CD4-positive, alpha-beta T cell (primary cell): ENCODE data around the gene JPH4. TPM values are rescaled to one million over a fixed set of nuclear protein-coding genes. Genes with fewer than 3 reads are reported as not detected.

Experiments
- ATAC-seq: fragments of 200-7000 bp; cut with Tn5 transposase; one replicate; pipeline ENCODE4 v1.10.0; 2022; ENCODE audit warnings: mild to moderate bottlenecking; ENCODE audit not compliant: poor library complexity
- CTCF ChIA-PET: fragments of 350-600 bp; sonication (Branson Sonifier 250); formaldehyde crosslinking; loops from one replicate; lab custom pipeline; 2021; ENCODE audit warnings: antibody characterized with exemption, inconsistent platforms; lab: Charles Lee
- POLR2A ChIA-PET: fragments of 350-600 bp; sonication (Branson Sonifier 250); formaldehyde crosslinking; loops from one replicate; lab custom pipeline; 2021; ENCODE audit warnings: antibody characterized with exemption, inconsistent platforms; lab: Charles Lee
- DNase-seq, 14 experiments: peaks; one replicate each; pipeline ENCODE4 v3.0.0-alpha.2; 2013 to 2020; ENCODE audit warnings: mixed read lengths in 2 of 14
- H3K27ac ChIP-seq, 2 donors: one replicate each; pipeline versions ENCODE4 v1.5.1 to v1.7.0; 2013; ENCODE audit warnings: low read length in 2 of 2, low read depth in 1 of 2, mild to moderate bottlenecking in 1 of 2
- H3K27me3 ChIP-seq, 2 experiments: 1 replicate in 1 of 2; 2 replicates in 1 of 2; pipeline versions ENCODE4 v1.6.1 to v1.7.0; 2013; ENCODE audit warnings: low read length in 2 of 2, control low read depth in 1 of 2, mild to moderate bottlenecking in 1 of 2, moderate library complexity in 1 of 2; ENCODE audit not compliant: insufficient read depth in 2 of 2, control insufficient read depth in 1 of 2
- H3K36me3 ChIP-seq: one replicate; pipeline ENCODE4 v1.6.1; 2013; ENCODE audit warnings: low read length, control low read depth; ENCODE audit not compliant: insufficient read depth
- H3K4me1 ChIP-seq: one replicate; pipeline ENCODE4 v1.6.1; 2013; ENCODE audit warnings: low read length, control low read depth; ENCODE audit not compliant: insufficient read depth
- H3K4me3 ChIP-seq: one replicate; pipeline ENCODE4 v1.5.1; 2013; ENCODE audit warnings: mild to moderate bottlenecking, low read length, moderate library complexity
- H3K9me3 ChIP-seq, 2 experiments: 1 replicate in 1 of 2; 2 replicates in 1 of 2; pipeline versions ENCODE4 v1.6.1 to v1.7.0; 2013; ENCODE audit warnings: low read length in 2 of 2, mild to moderate bottlenecking in 2 of 2, control low read depth in 1 of 2, moderate library complexity in 1 of 2; ENCODE audit not compliant: control insufficient read depth in 1 of 2, insufficient read depth in 1 of 2
- H3K27ac Mint-ChIP-seq: one replicate; pipeline ENCODE4 v1.8.0; 2020; ENCODE audit warnings: mixed read lengths
- H3K27me3 Mint-ChIP-seq: one replicate; pipeline ENCODE4 v1.8.0; 2021; ENCODE audit warnings: mixed read lengths
- H3K36me3 Mint-ChIP-seq: one replicate; pipeline ENCODE4 v1.8.0; 2021; ENCODE audit warnings: low read depth, mixed read lengths
- H3K4me1 Mint-ChIP-seq: one replicate; pipeline ENCODE4 v1.8.0; 2021; ENCODE audit warnings: low read depth, mixed read lengths
- H3K4me3 Mint-ChIP-seq: one replicate; pipeline ENCODE4 v1.8.0; 2020; ENCODE audit warnings: mild to moderate bottlenecking, mixed read lengths
- H3K9me3 Mint-ChIP-seq: one replicate; pipeline ENCODE4 v1.8.0; 2020; ENCODE audit warnings: mixed read lengths
- CTCF ChIP-seq: fragments of 200-600 bp; IDR thresholded peaks from one replicate; pipeline ENCODE4 v1.8.0; 2022; ENCODE audit warnings: antibody characterized with exemption, mild to moderate bottlenecking
- intact Hi-C, 2 experiments: fragments of 100-400 bp; cut with DNase I in 1 of 2; cut with micrococcal nuclease in 1 of 2; formaldehyde crosslinking; loops; one replicate each; pipeline versions ENCODE4 v1.15.1 to v1.9.0; 2023 to 2025; cut with DNase I, micrococcal nuclease
- total RNA-seq, 174 experiments: library from RNA in 2 of 174; stranded (reverse) in 2 of 174; gene quantifications; one replicate each; pipeline ENCODE4 v1.2.3 and lab custom pipeline; 2021 to 2026

The JPH4 gene
- total RNA-seq, 2 experiments from 2014 or later, result not detected

DNA sequence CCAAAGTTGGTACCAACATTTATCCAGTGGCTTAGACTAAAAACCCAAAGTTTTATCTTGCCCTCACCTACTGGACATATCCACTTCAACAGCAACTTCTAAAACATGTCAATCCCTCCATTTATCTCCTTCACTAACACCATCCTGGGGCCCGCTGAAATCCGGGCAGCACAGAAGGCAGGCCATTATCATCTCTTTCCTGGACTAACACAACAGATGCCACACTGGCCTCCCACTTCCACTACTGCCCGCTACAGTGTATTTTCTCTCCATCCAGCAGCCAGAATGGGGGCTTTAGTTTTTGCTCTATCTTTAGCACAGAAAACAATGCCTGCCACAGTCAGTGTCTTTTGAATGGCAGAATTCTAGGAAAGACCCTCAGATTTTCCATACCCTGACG is 42.6 kb downstream of the JPH4 start:
- ATAC-seq (no peak), DNase-seq (no peak)
- Mint-ChIP-seq H3K4me1 (peaks cover 3% of the 10 kb centered on the region), H3K9me3 (no peaks in the 10 kb centered on the region), H3K4me3 (no peak overlapping the region), H3K27ac (no peak overlapping the region), H3K36me3 (no peaks in the 10 kb centered on the region), H3K27me3 (peaks cover 5% of the 10 kb centered on the region)
- Histone ChIP-seq H3K4me1 (peaks cover 4% of the 10 kb centered on the region), H3K27ac (no peak overlapping the region), H3K9me3 (no peaks in the 10 kb centered on the region), H3K4me3 (no peak overlapping the region), H3K27me3 (no peaks in the 10 kb centered on the region), H3K36me3 (no peaks in the 10 kb centered on the region)
- POLR2A ChIA-PET, result interaction anchor here (0.8 kb wide), 1 partner anchor 248 kb away, joined by 5 read pairs; no protein-coding TSS in a partner anchor
- CTCF ChIA-PET, result interaction anchor here (1.6 kb wide), 1 partner anchor 57 kb away, joined by 3 read pairs; no protein-coding TSS in a partner anchor
- intact Hi-C loops, result no loop called here
- no peak for TF ChIP-seq CTCF

DNA sequence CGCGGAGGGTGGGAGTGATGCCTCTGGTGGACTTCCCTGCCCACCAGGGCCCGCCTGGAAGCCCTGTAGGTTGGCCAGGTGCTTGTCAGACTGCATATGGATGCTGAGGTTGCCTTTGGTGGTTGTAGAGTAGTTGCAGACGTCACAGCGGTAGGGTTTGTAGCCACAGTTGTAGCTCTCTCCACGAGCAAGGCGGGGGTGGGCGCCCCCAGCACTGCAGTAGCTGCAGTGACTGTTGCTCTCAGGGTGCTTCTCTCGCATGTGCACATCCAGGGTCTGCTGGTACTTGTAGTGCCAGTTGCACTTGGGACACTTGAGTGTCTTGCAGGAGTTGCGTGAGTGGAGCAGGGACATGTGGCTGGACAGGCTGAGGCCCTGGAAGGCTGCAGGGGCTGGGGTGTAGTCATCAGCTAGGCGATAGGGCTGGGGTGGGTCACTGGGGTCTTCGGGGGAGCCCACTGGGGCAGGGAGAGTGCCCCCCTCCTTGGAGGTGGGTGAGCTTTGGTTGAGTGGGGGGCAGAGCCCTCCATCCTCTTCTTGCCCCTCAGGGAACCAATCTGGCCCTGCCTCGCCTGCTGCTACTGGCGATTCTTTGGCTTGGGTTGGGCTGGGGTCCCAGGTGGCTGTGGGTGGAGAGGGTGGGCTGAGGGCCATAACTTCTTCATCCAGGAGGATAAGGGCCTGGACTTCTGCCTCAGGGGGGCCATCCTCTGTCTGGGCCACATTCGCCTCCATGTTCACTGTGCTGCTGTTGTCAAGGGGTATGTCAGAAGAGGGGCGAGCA is 44.7 kb downstream of the JPH4 start:
- Mint-ChIP-seq H3K9me3 (no peaks in the 10 kb centered on the region), H3K27ac (no peak overlapping the region), H3K4me1 (peaks cover 10% of the 10 kb centered on the region), H3K4me3 (no peak overlapping the region), H3K27me3 (no peaks in the 10 kb centered on the region), H3K36me3 (no peaks in the 10 kb centered on the region)
- H3K4me1 ChIP-seq, result no peaks in the 10 kb centered on the region
- H3K27ac ChIP-seq, result no peak overlapping the region
- POLR2A ChIA-PET, result no interaction called here
- no peaks in the 10 kb centered on the region for H3K36me3 ChIP-seq
- CTCF ChIA-PET, result no interaction called here
- no peak for TF ChIP-seq CTCF
- ATAC-seq (no peak), DNase-seq (no peak)
- no peaks in the 10 kb centered on the region for H3K9me3 ChIP-seq
- no peaks in the 10 kb centered on the region for H3K27me3 ChIP-seq
- no peak overlapping the region for H3K4me3 ChIP-seq
- intact Hi-C loops, result no loop called here

DNA sequence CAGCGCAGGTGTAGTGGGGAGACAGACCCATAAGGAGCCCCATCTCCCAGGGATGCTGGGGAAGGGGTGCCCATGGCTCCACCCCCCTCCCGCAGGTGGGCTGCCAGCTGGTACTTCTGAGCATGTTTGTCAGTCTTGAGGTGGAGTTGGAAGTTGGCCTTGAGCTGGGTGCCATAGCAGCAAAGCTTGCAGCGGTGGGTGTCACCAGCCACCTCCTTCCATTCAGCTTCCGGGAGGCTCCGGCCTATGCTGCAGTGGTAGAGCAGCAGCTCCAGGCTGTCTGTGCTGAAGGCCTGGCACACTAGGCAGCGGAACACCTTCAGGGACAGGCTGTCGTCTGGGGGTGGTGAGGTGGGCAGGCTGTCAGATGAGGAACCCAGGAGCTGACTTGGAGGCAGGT is 45.9 kb downstream of the JPH4 start:
- POLR2A ChIA-PET, result no interaction called here
- no peaks in the 10 kb centered on the region for H3K9me3 ChIP-seq
- CTCF ChIA-PET, result no interaction called here

More for the DNA sequence above, 45.9 kb downstream of the JPH4 start:
- no peaks in the 10 kb centered on the region for H3K36me3 ChIP-seq
- Mint-ChIP-seq H3K27me3 (no peaks in the 10 kb centered on the region), H3K4me3 (no peak overlapping the region), H3K27ac (no peak overlapping the region), H3K4me1 (peaks cover 10% of the 10 kb centered on the region), H3K36me3 (no peaks in the 10 kb centered on the region), H3K9me3 (no peaks in the 10 kb centered on the region)
- H3K27me3 ChIP-seq, result no peaks in the 10 kb centered on the region
- TF ChIP-seq CTCF, result no peak
- DNase-seq, result no peak
- H3K4me1 ChIP-seq, result no peaks in the 10 kb centered on the region
- no peak overlapping the region for H3K27ac ChIP-seq
- intact Hi-C loops, result no loop called here
- no peak overlapping the region for H3K4me3 ChIP-seq
- no peak for ATAC-seq
